Right lobe of liver (tissue), 4 donors: ENCODE data around the gene HYAL3.

Source experiments
- CTCF ChIP-seq, 4 donors: fragments of 200-600 bp in 3 of 4; fragments of 450-650 bp in 1 of 4; IDR thresholded peaks; one replicate each; pipeline versions ENCODE4 v1.5.1 to v1.8.0; 2016 to 2022; ENCODE audit warnings: antibody characterized with exemption in 4 of 4, mild to moderate bottlenecking in 2 of 4
- POLR2A ChIP-seq: fragments of 450-650 bp; IDR thresholded peaks from one replicate; pipeline ENCODE4 v1.6.1; 2017; ENCODE audit warnings: antibody characterized with exemption, mild to moderate bottlenecking
- donor health status: DM: no; HTN: no; CAD: no.
- donor health status: DM: no; HTN: no; CAD: no.
- donor health status: DM: no; HTN: yes; CAD: no.

GRCh38 chr3:50274371-50275104 is 24.7 kb downstream of the HYAL3 start:
- peak; percentile 73 to 79 (median 76) for TF ChIP-seq CTCF (IDR thresholded peaks at IDR 0.05)
- no peak for TF ChIP-seq POLR2A
